ENCODE results near the gene TMEM222. TPM values are rescaled to one million over a fixed set of nuclear protein-coding genes. Genes with fewer than 3 reads are reported as not detected.

The TMEM222 gene
- total RNA-seq, 1 experiment from 2014 or later = 28.7 TPM

GRCh38 chr1:27327964-27328363, 6.0 kb downstream of the TMEM222 start (continued):
- TF ChIP-seq ZNF281 (CRISPR knock-in tag; IDR thresholded peaks at IDR 0.05) (no peak), ZBTB21 (CRISPR knock-in tag; IDR thresholded peaks at IDR 0.05; ENCODE audit: borderline replicate concordance) (no peak), PRDM15 (CRISPR knock-in tag; IDR thresholded peaks at IDR 0.05) (no peak), ZNF423 (CRISPR knock-in tag; IDR thresholded peaks at IDR 0.05) (no peak), ZNF219 (CRISPR knock-in tag; IDR thresholded peaks at IDR 0.05; ENCODE audit: borderline replicate concordance) (no peak), MXD4 (CRISPR knock-in tag; IDR thresholded peaks at IDR 0.05; ENCODE audit: borderline replicate concordance) (no peak), ZNF138 (CRISPR knock-in tag; conservative IDR thresholded peaks at IDR 0.05) (no peak), SOX15 (CRISPR knock-in tag; IDR thresholded peaks at IDR 0.05) (no peak), ERG (CRISPR knock-in tag; IDR thresholded peaks at IDR 0.05) (no peak), EMX1 (CRISPR knock-in tag; IDR thresholded peaks at IDR 0.05) (no peak), PRRX2 (CRISPR knock-in tag; IDR thresholded peaks at IDR 0.05) (no peak), NFATC4 (CRISPR knock-in tag; IDR thresholded peaks at IDR 0.05) (no peak), ESRRA (CRISPR knock-in tag; IDR thresholded peaks at IDR 0.05; ENCODE audit: borderline replicate concordance) (no peak)

GRCh38 chr1:27330786-27331185, 8.8 kb downstream of the TMEM222 start:
- TF ChIP-seq SMAD4 (CRISPR knock-in tag; IDR thresholded peaks at IDR 0.05) (no peak), ZNF423 (CRISPR knock-in tag; IDR thresholded peaks at IDR 0.05) (no peak), RORB (CRISPR knock-in tag; IDR thresholded peaks at IDR 0.05) (no peak), ZSCAN18 (CRISPR knock-in tag; IDR thresholded peaks at IDR 0.05) (no peak), JAZF1 (CRISPR knock-in tag; IDR thresholded peaks at IDR 0.05) (no peak), ATF3 (CRISPR knock-in tag; conservative IDR thresholded peaks at IDR 0.05) (no peak), CTCF (IDR thresholded peaks at IDR 0.05) (no peak), IRF1 (CRISPR knock-in tag; IDR thresholded peaks at IDR 0.05) (no peak), ZNF671 (CRISPR knock-in tag; IDR thresholded peaks at IDR 0.05) (no peak), ATF6 (CRISPR knock-in tag; IDR thresholded peaks at IDR 0.05) (no peak), TEAD4 (CRISPR knock-in tag; IDR thresholded peaks at IDR 0.05) (no peak), IRF2 (CRISPR knock-in tag; IDR thresholded peaks at IDR 0.05; ENCODE audit: borderline replicate concordance, low read depth) (no peak)
- H3K36me3 Mint-ChIP-seq = peaks cover 18% of the 10 kb centered on the region
- H3K27ac Mint-ChIP-seq = no peak overlapping the region
- H3K9me3 Mint-ChIP-seq = no peaks in the 10 kb centered on the region
- ATAC-seq (no peak), DNase-seq (ENCODE audit: low spot score) (no peak)
- CTCF ChIA-PET = interaction anchor here (0.6 to 5.4 kb wide), 5 partner anchors 8 to 36 kb away, joined by 3 to 70 read pairs (median 3); partner anchors contain the start of gene MAP3K6
- no peak overlapping the region for H3K4me3 Mint-ChIP-seq
- H3K4me1 Mint-ChIP-seq = no peaks in the 10 kb centered on the region
- no peaks in the 10 kb centered on the region; the same call in 1 of the 2 replicates for H3K27me3 Mint-ChIP-seq (ENCODE audit: low read depth)
- POLR2A ChIA-PET = no interaction called here
